Keratinocyte (primary cell): ENCODE data around the gene TSHR. TPM values are rescaled to one million over a fixed set of nuclear protein-coding genes. Genes with fewer than 3 reads are reported as not detected.

Experiments
- DNase-seq: peaks from one replicate; pipeline ENCODE4 v3.0.0-alpha.2; 2011; ENCODE audit warnings: low read depth, missing footprints, low spot score
- FAIRE-seq: peaks from 2 replicates; lab custom pipeline; 2011; peaks lifted over from hg19 to GRCh38; lab: Jason Lieb, UNC
- H2AFZ ChIP-seq: 2 replicates; pipeline ENCODE4 v1.6.0; 2012; ENCODE audit warnings: low read length, control low read depth, inconsistent platforms; ENCODE audit not compliant: control insufficient read depth
- H3K27ac ChIP-seq: 2 replicates; pipeline ENCODE4 v1.5.1; 2011; ENCODE audit warnings: low read length; ENCODE audit not compliant: control insufficient read depth, insufficient read depth
- H3K27me3 ChIP-seq: 3 replicates; pipeline ENCODE4 v1.6.0; 2011; ENCODE audit warnings: low read length; ENCODE audit not compliant: control insufficient read depth, insufficient read depth; ENCODE audit errors: extremely low read depth
- H3K36me3 ChIP-seq, 2 experiments: 2 replicates in 1 of 2; 3 replicates in 1 of 2; pipeline ENCODE4 v1.5.1; 2011; ENCODE audit warnings: low read length in 2 of 2, mild to moderate bottlenecking in 1 of 2; ENCODE audit not compliant: control insufficient read depth in 2 of 2, insufficient read depth in 2 of 2; ENCODE audit errors: extremely low read depth in 1 of 2
- H3K4me1 ChIP-seq: 3 replicates; pipeline ENCODE4 v1.5.1; 2011; ENCODE audit warnings: low read length; ENCODE audit not compliant: control insufficient read depth, insufficient read depth; ENCODE audit errors: extremely low read depth
- H3K4me2 ChIP-seq: 3 replicates; pipeline ENCODE4 v1.6.0; 2011; ENCODE audit warnings: low read depth, low read length; ENCODE audit not compliant: control insufficient read depth, insufficient read depth; ENCODE audit errors: extremely low read depth
- H3K4me3 ChIP-seq, 3 experiments: fragments of 200-600 bp in 1 of 3; sonication (generic) in 1 of 3; 2 replicates in 2 of 3; 3 replicates in 1 of 3; pipeline ENCODE4 v1.5.1; 2011 to 2016; ENCODE audit warnings: low read length in 3 of 3, mild to moderate bottlenecking in 3 of 3, control low read depth in 2 of 3, inconsistent platforms in 1 of 3, low read depth in 1 of 3, mixed read lengths in 1 of 3, mixed run types in 1 of 3, moderate library complexity in 1 of 3; ENCODE audit not compliant: control insufficient read depth in 2 of 3, insufficient read depth in 2 of 3; ENCODE audit errors: extremely low read depth in 1 of 3
- H3K79me2 ChIP-seq: 2 replicates; pipeline ENCODE4 v1.6.0; 2012; ENCODE audit warnings: low read length; ENCODE audit not compliant: control insufficient read depth, insufficient read depth
- H3K9ac ChIP-seq: 3 replicates; pipeline ENCODE4 v1.6.0; 2011; ENCODE audit warnings: low read length; ENCODE audit not compliant: control insufficient read depth, insufficient read depth; ENCODE audit errors: extremely low read depth
- H3K9me1 ChIP-seq: 3 replicates; pipeline ENCODE4 v1.6.0; 2011; ENCODE audit warnings: low read length; ENCODE audit not compliant: control insufficient read depth, insufficient read depth; ENCODE audit errors: extremely low read depth
- H3K9me3 ChIP-seq: 2 replicates; pipeline ENCODE4 v1.5.1; 2012; ENCODE audit warnings: low read depth, low read length; ENCODE audit not compliant: control insufficient read depth
- H4K20me1 ChIP-seq: 3 replicates; pipeline ENCODE4 v1.6.0; 2011; ENCODE audit warnings: low read length; ENCODE audit not compliant: control insufficient read depth, insufficient read depth; ENCODE audit errors: extremely low read depth
- CTCF ChIP-seq, 3 experiments: IDR thresholded peaks in 1 of 3; conservative IDR thresholded peaks in 1 of 3; optimal IDR thresholded peaks in 1 of 3; 2 replicates in 2 of 3; 3 replicates in 1 of 3; pipeline versions ENCODE3 to v1.5.1; 2011; ENCODE audit warnings: low read length in 3 of 3, mild to moderate bottlenecking in 3 of 3, moderate library complexity in 2 of 3, control low read depth in 1 of 3, inconsistent platforms in 1 of 3; ENCODE audit not compliant: insufficient read depth in 2 of 3; ENCODE audit errors: extremely low read depth in 1 of 3
- EZH2 ChIP-seq: IDR thresholded peaks from one replicate; pipeline ENCODE4 v1.6.1; 2012; ENCODE audit warnings: inconsistent platforms, mild to moderate bottlenecking, low read length, moderate library complexity
- dilution Hi-C: fragments of 300-500 bp; cut with MboI; formaldehyde crosslinking; loops from one replicate; pipeline ENCODE4 v1.7.0; 2020; ENCODE audit warnings: low sequenced_read_pairs; ENCODE audit not compliant: extremely low pct_ligation_motif_present
- polyA plus RNA-seq, 5 experiments: library from polyadenylated mRNA; depleted of rRNA in 3 of 5; stranded (reverse) in 3 of 5; stranded (forward) in 1 of 5; unstranded in 1 of 5; fragments of >200 nt; gene quantifications; 1 replicate in 1 of 5; 2 replicates in 3 of 5; 3 replicates in 1 of 5; pipeline versions ENCODE4 v1.2.1 to v1.2.3, GENCODE V29; 2011 to 2012; ENCODE audit warnings: missing spikeins in 2 of 5, low read depth in 1 of 5, low replicate concordance in 1 of 5

TSHR gene
- polyA plus RNA-seq, 1 donor (not counting 4 experiments of a cell fraction or from before 2014, with no cell fraction given): 0.03 TPM

GRCh38 chr14:81161088-81161487, 205.7 kb downstream of the TSHR start:
- no peak overlapping the region for H2AFZ ChIP-seq
- no peak overlapping the region for H3K9ac ChIP-seq
- no peaks in the 10 kb centered on the region for H3K4me1 ChIP-seq
- FAIRE-seq: no peak
- H3K4me2 ChIP-seq: no peak overlapping the region
- H3K27me3 ChIP-seq: no peaks in the 10 kb centered on the region
- TF ChIP-seq CTCF (optimal IDR thresholded peaks at IDR 0.05 in 1 of 3, IDR thresholded peaks at IDR 0.05 in 1 of 3, conservative IDR thresholded peaks at IDR 0.05 in 1 of 3; ENCODE audit: extremely low read depth in 1 of 3, insufficient read depth in 2 of 3, low read length in 3 of 3): no peak
- no peaks in the 10 kb centered on the region for H3K36me3 ChIP-seq
- no peaks in the 10 kb centered on the region for H3K9me1 ChIP-seq
- H3K4me3 ChIP-seq: no peak overlapping the region
- H3K27ac ChIP-seq: no peak overlapping the region
- H4K20me1 ChIP-seq: no peaks in the 10 kb centered on the region
- no peaks in the 10 kb centered on the region for H3K9me3 ChIP-seq
- dilution Hi-C loops: no loop called here
- no peak for DNase-seq
- H3K79me2 ChIP-seq: no peaks in the 10 kb centered on the region

GRCh38 chr14:81161749-81162148, 206.3 kb downstream of the TSHR start:
- Histone ChIP-seq H3K36me3 (no peaks in the 10 kb centered on the region), H3K9me1 (no peaks in the 10 kb centered on the region), H3K4me1 (no peaks in the 10 kb centered on the region), H3K4me2 (no peak overlapping the region), H4K20me1 (no peaks in the 10 kb centered on the region), H2AFZ (no peak overlapping the region), H3K4me3 (no peak overlapping the region), H3K27ac (no peak overlapping the region), H3K9me3 (no peaks in the 10 kb centered on the region), H3K79me2 (no peaks in the 10 kb centered on the region), H3K9ac (no peak overlapping the region), H3K27me3 (no peaks in the 10 kb centered on the region)
- DNase-seq: no peak
- dilution Hi-C loops: no loop called here
- FAIRE-seq: no peak
- TF ChIP-seq CTCF (optimal IDR thresholded peaks at IDR 0.05 in 1 of 3, IDR thresholded peaks at IDR 0.05 in 1 of 3, conservative IDR thresholded peaks at IDR 0.05 in 1 of 3; ENCODE audit: extremely low read depth in 1 of 3, insufficient read depth in 2 of 3, low read length in 3 of 3) (no peak), EZH2 (no peak)
